HG02943 (cell line): ENCODE measurements around the gene NDUFB8.

Experiments
- ATAC-seq: cut with Tn5 transposase; IDR thresholded peaks from one replicate; pipeline ENCODE4 v1.9.1; 2021; ENCODE audit warnings: mild to moderate bottlenecking, low read depth, moderate library complexity; ENCODE audit not compliant: unreplicated experiment

NDUFB8 gene

GRCh38 chr10:100544950-100545349 lies 15.3 kb upstream of the NDUFB8 start:
- no peak for ATAC-seq

GRCh38 chr10:100537475-100537874 lies 7.8 kb upstream of the NDUFB8 start:
- ATAC-seq: no peak

- ATAC-seq: peak; percentile 97
Observed at GRCh38 chr10:100535715-100536353, 6.2 kb upstream of the NDUFB8 start, which contains the start of gene HIF1AN. TSS of gene HIF1AN (plus strand) at chr10:100535943. CDS start at chr10:100535959, 16 bp downstream.

GRCh38 chr10:100535338-100535714 lies 5.7 kb upstream of the NDUFB8 start:
- no peak for ATAC-seq

- no peak for ATAC-seq
Observed at GRCh38 chr10:100534726-100535125, 5.1 kb upstream of the NDUFB8 start.

GRCh38 chr10:100531761-100532160 lies 2.1 kb upstream of the NDUFB8 start:
- no peak for ATAC-seq

- no peak for ATAC-seq
Observed at GRCh38 chr10:100528921-100529474, 673 bp downstream of the NDUFB8 start.

- no peak for ATAC-seq
Observed at GRCh38 chr10:100528123-100528886, 1.4 kb downstream of the NDUFB8 start.

GRCh38 chr10:100524638-100525037 lies 5.0 kb downstream of the NDUFB8 start:
- no peak for ATAC-seq

- ATAC-seq: no peak
Observed at GRCh38 chr10:100524206-100524605, 5.5 kb downstream of the NDUFB8 start.

GRCh38 chr10:100522945-100523344 lies 6.7 kb downstream of the NDUFB8 start:
- no peak for ATAC-seq

GRCh38 chr10:100522107-100522801 lies 7.4 kb downstream of the NDUFB8 start:
- no peak for ATAC-seq

- no peak for ATAC-seq
Observed at GRCh38 chr10:100520811-100521210, 8.9 kb downstream of the NDUFB8 start.

GRCh38 chr10:100519311-100520051 lies 10.2 kb downstream of the NDUFB8 start, which contains the start of gene SEC31B:
TSS of gene SEC31B (minus strand) at chr10:100519861. CDS start at chr10:100516952, 2,909 bp downstream.
- ATAC-seq: no peak

- no peak for ATAC-seq
Observed at GRCh38 chr10:100518761-100519241, 10.9 kb downstream of the NDUFB8 start.

- no peak for ATAC-seq
Observed at GRCh38 chr10:100516847-100517246, 12.8 kb downstream of the NDUFB8 start.

- ATAC-seq: no peak
Observed at GRCh38 chr10:100515612-100516011, 14.1 kb downstream of the NDUFB8 start.

- no peak for ATAC-seq
Observed at GRCh38 chr10:100510533-100511308, 18.9 kb downstream of the NDUFB8 start.

GRCh38 chr10:100509241-100509840 lies 20.3 kb downstream of the NDUFB8 start:
- ATAC-seq: no peak
